HepG2 (cell line): ENCODE results near the gene SYT8. TPM values are rescaled to one million over a fixed set of nuclear protein-coding genes. Genes with fewer than 3 reads are reported as not detected.

ENCODE experiments used
- ATAC-seq: fragments of 200-7000 bp; cut with Tn5 transposase; 3 replicates; pipeline ENCODE4 v1.9.1; 2020; ENCODE audit warnings: mild to moderate bottlenecking, moderate library complexity
- BruUV-seq: library from RNA; stranded (reverse); fragments of 400-500 nt; replicated peaks from 2 replicates; lab custom pipeline; 2021; lab: Mats Ljungman, UMichigan
- CTCF ChIA-PET: fragments of 300-600 bp; formaldehyde crosslinking; extraction: SDS; loops from one replicate; lab custom pipeline; 2021; ENCODE audit warnings: low total read pairs, inconsistent platforms, low intra/inter-chr PET ratio; lab: Yijun Ruan, JAX
- POLR2A ChIA-PET: fragments of 350-600 bp; sonication (Branson Sonifier 250); formaldehyde crosslinking; loops from one replicate; lab custom pipeline; 2020; ENCODE audit warnings: antibody characterized with exemption, inconsistent platforms; lab: Yijun Ruan, JAX
- DNase-seq: peaks from one replicate; pipeline ENCODE4 v3.0.0-alpha.2; 2015; ENCODE audit warnings: low spot score
- FAIRE-seq: peaks from 3 replicates; lab custom pipeline; 2011; peaks lifted over from hg19 to GRCh38; lab: Jason Lieb, UNC
- H2AFZ ChIP-seq: one replicate; pipeline ENCODE4 v1.6.1; 2011; ENCODE audit warnings: low read length, inconsistent platforms
- H3K27ac ChIP-seq: fragments of 300-600 bp; 3 replicates; pipeline ENCODE4 v1.8.0; 2011; ENCODE audit warnings: mixed run types, mild to moderate bottlenecking, mixed read lengths, low read length, inconsistent platforms; ENCODE audit not compliant: insufficient read depth; ENCODE audit errors: extremely low read length
- H3K27me3 ChIP-seq, 2 experiments: fragments of 200-600 bp in 1 of 2; 2 replicates in 1 of 2; 3 replicates in 1 of 2; pipeline versions ENCODE4 v1.6.0 to v1.8.0; 2011; ENCODE audit warnings: low read length in 2 of 2, mild to moderate bottlenecking in 2 of 2, moderate library complexity in 2 of 2, inconsistent platforms in 1 of 2; ENCODE audit not compliant: insufficient read depth in 2 of 2, control insufficient read depth in 1 of 2
- H3K36me3 ChIP-seq, 2 experiments: fragments of 200-600 bp in 1 of 2; replicated peaks in 1 of 2; 2 replicates in 1 of 2; 3 replicates in 1 of 2; pipeline versions ENCODE4 v1.5.1 to v1.8.0; 2011; ENCODE audit warnings: low read length in 2 of 2, inconsistent platforms in 1 of 2; ENCODE audit not compliant: insufficient read depth in 2 of 2, control insufficient read depth in 1 of 2
- H3K4me1 ChIP-seq: 2 replicates; pipeline ENCODE4 v1.5.1; 2012; ENCODE audit warnings: low read length, inconsistent platforms; ENCODE audit not compliant: insufficient read depth
- H3K4me2 ChIP-seq: 2 replicates; pipeline ENCODE4 v1.6.0; 2011; ENCODE audit warnings: low read depth, low read length, inconsistent platforms
- H3K4me3 ChIP-seq, 3 experiments: fragments of 200-600 bp in 1 of 3; sonication (generic), shearing (Covaris generic) in 1 of 3; replicated peaks in 1 of 3; 2 replicates each; pipeline ENCODE4 v1.5.1; 2011 to 2016; ENCODE audit warnings: low read length in 3 of 3, inconsistent platforms in 2 of 3, low read depth in 2 of 3, mild to moderate bottlenecking in 2 of 3, control low read depth in 1 of 3, mixed read lengths in 1 of 3; ENCODE audit not compliant: insufficient read depth in 1 of 3
- H3K79me2 ChIP-seq: one replicate; pipeline ENCODE4 v1.6.1; 2011; ENCODE audit warnings: low read length, inconsistent platforms; ENCODE audit not compliant: insufficient read depth
- H3K9ac ChIP-seq: 2 replicates; pipeline ENCODE4 v1.6.0; 2011; ENCODE audit warnings: mild to moderate bottlenecking, low read depth, low read length, inconsistent platforms; ENCODE audit not compliant: insufficient read depth
- H3K9me3 ChIP-seq: 2 replicates; pipeline ENCODE4 v1.5.1; 2012; ENCODE audit warnings: mild to moderate bottlenecking, low read length
- H4K20me1 ChIP-seq: 2 replicates; pipeline ENCODE4 v1.6.0; 2011; ENCODE audit warnings: inconsistent platforms, mild to moderate bottlenecking, low read length, moderate library complexity; ENCODE audit not compliant: insufficient read depth
- KDM1A ChIP-seq: IDR thresholded peaks from 2 replicates; pipeline ENCODE4 v1.6.1; 2016; ENCODE audit warnings: missing compliant biosample characterization
- KDM5B ChIP-seq: sonication (generic); formaldehyde crosslinking; IDR thresholded peaks from 2 replicates; pipeline ENCODE4 v1.4.0; 2020; ENCODE audit warnings: missing genetic modification reagents, mild to moderate bottlenecking, borderline replicate concordance
- NFKBIZ ChIP-seq: IDR thresholded peaks from 2 replicates; pipeline ENCODE4 v1.6.1; 2018; ENCODE audit warnings: missing genetic modification reagents, missing compliant biosample characterization
- NRL ChIP-seq: sonication (generic); formaldehyde crosslinking; IDR thresholded peaks from 2 replicates; pipeline ENCODE4 v1.5.0; 2020; ENCODE audit warnings: missing genetic modification reagents, mild to moderate bottlenecking, moderate library complexity, borderline replicate concordance
- PLSCR1 ChIP-seq: sonication (generic); formaldehyde crosslinking; IDR thresholded peaks from 2 replicates; pipeline ENCODE4 v1.5.0; 2020; ENCODE audit warnings: missing genetic modification reagents, mild to moderate bottlenecking, borderline replicate concordance
- SNAPC2 ChIP-seq: sonication (generic); formaldehyde crosslinking; IDR thresholded peaks from 2 replicates; pipeline ENCODE4 v1.8.1; 2022; ENCODE audit warnings: mild to moderate bottlenecking, missing genetic modification reagents
- TCF7L2 ChIP-seq: IDR thresholded peaks from 2 replicates; pipeline ENCODE4 v1.6.1; 2011; ENCODE audit warnings: mild to moderate bottlenecking, low read depth, low read length, moderate library complexity
- ZNF468 ChIP-seq: sonication (generic); formaldehyde crosslinking; IDR thresholded peaks from 2 replicates; pipeline ENCODE4 v1.8.0; 2022; ENCODE audit warnings: mild to moderate bottlenecking, moderate library complexity, missing genetic modification reagents
- ZNF598 ChIP-seq: sonication (generic); formaldehyde crosslinking; IDR thresholded peaks from 2 replicates; pipeline ENCODE4 v1.5.1; 2020; ENCODE audit warnings: mild to moderate bottlenecking, missing genetic modification reagents, borderline replicate concordance
- WGBS: methylation state at CpG from one replicate; pipeline ENCODE4 v1.1.6; 2017; ENCODE audit warnings: low lambda C conversion rate; 5-methylcytosine and 5-hydroxymethylcytosine counted together
- in situ Hi-C: cut with HindIII; loops from 2 replicates; pipeline ENCODE4 v1.10.0; 2017; ENCODE audit warnings: low pct_unique_long_range_greater_than_20kb; ENCODE audit not compliant: extremely low pct_ligation_motif_present
- intact Hi-C: fragments of 100-400 bp; cut with micrococcal nuclease; formaldehyde crosslinking; loops from one replicate; pipeline ENCODE4 v1.10.0; 2022; ENCODE audit not compliant: unreplicated experiment
- polyA plus RNA-seq, 8 experiments: library from polyadenylated mRNA; depleted of rRNA in 3 of 8; stranded (reverse) in 7 of 8; unstranded in 1 of 8; fragments of >200 nt; fragmentation: Illumina TruSeq in 4 of 8; extraction: Trizol in 4 of 8; gene quantifications; 2 replicates each; pipeline versions ENCODE4 v1.2.1 to v1.2.3, GENCODE V29; 2011 to 2016; ENCODE audit warnings: low read depth in 4 of 8, missing spikeins in 1 of 8, mixed read lengths in 1 of 8; ENCODE audit not compliant: insufficient read depth in 1 of 8
- total RNA-seq, 5 experiments: library from RNA; depleted of rRNA; stranded (reverse); fragments of >200 nt; fragmentation: Illumina TruSeq; extraction: Trizol; gene quantifications; 2 replicates each; pipeline ENCODE4 v1.2.3, GENCODE V29; 2016; ENCODE audit warnings: low read depth in 1 of 5
- TF ChIP-seq, protein P1 (sequence below): sonication (generic); formaldehyde crosslinking; IDR thresholded peaks from 2 replicates; pipeline ENCODE4 v1.8.1; 2023; ENCODE audit warnings: mild to moderate bottlenecking, missing genetic modification reagents
- TF ChIP-seq, protein P2 (sequence below): sonication (generic); formaldehyde crosslinking; IDR thresholded peaks from 2 replicates; pipeline ENCODE4 v1.4.0; 2020; ENCODE audit warnings: missing genetic modification reagents

SYT8 gene
- total and polyA plus RNA-seq, 2 of the 13 experiments (the other 11 are each of a cell fraction or from before 2014, with no cell fraction given): 0.60 to 2.3 TPM

DNA sequence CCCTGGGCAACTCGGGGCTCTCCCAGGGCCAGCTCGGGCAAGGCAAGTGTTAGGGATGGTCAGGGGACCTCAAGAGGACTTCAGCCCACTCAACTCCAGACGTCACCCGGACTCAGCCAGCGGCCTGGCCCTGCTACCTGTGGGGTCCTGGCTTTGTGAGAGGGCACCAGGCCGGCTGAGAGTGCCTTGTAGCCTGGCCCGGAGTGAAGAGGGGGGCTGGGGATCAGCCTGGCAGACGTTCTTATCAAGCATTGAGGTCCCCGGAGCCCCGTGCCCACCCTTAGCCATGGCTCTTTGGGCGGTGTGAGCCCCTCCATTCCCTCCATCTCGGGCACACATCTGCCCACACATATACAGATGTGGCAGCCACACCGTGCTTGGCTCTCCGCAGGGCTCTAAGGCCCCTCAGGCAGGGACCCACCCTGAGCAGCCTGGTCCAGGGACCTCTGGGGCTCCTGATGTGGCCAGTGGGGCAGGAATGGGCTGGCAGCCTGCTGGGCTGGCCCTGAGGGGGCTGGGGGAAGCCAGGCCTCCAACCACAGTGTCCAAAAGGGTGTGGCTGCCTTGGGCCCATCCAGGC lies 33.4 kb downstream of the SYT8 start:
- H3K9me3 ChIP-seq: no peaks in the 10 kb centered on the region
- no peak overlapping the region for H3K27ac ChIP-seq
- H3K4me2 ChIP-seq: no peak overlapping the region
- H3K36me3 ChIP-seq: no peaks in the 10 kb centered on the region
- no peaks in the 10 kb centered on the region for H4K20me1 ChIP-seq
- in situ Hi-C loops (no loop called here), intact Hi-C loops (no loop called here)
- no peaks in the 10 kb centered on the region for H3K79me2 ChIP-seq
- DNase-seq (no peak), FAIRE-seq (no peak), ATAC-seq (no peak)
- H3K27me3 ChIP-seq: peaks cover 27 to 91% of the 10 kb centered on the region in 2 experiments
- H3K9ac ChIP-seq: no peak overlapping the region
- ChIA-PET POLR2A (no interaction called here), CTCF (no interaction called here)
- H2AFZ ChIP-seq: no peak overlapping the region
- H3K4me3 ChIP-seq: no peak overlapping the region
- TF ChIP-seq NFKBIZ (CRISPR knock-in tag) (no peak), KDM5B (CRISPR knock-in tag) (no peak), NRL (CRISPR knock-in tag) (no peak), SNAPC2 (CRISPR knock-in tag) (no peak), ZNF468 (no peak)
- TF ChIP-seq, protein P1, sequence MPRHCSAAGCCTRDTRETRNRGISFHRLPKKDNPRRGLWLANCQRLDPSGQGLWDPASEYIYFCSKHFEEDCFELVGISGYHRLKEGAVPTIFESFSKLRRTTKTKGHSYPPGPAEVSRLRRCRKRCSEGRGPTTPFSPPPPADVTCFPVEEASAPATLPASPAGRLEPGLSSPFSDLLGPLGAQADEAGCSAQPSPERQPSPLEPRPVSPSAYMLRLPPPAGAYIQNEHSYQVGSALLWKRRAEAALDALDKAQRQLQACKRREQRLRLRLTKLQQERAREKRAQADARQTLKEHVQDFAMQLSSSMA: no peak
- no CpG with 5 or more reads among the region's 14 CpGs for WGBS
- H3K4me1 ChIP-seq: no peaks in the 10 kb centered on the region
- no TSS peak for BruUV-seq

DNA sequence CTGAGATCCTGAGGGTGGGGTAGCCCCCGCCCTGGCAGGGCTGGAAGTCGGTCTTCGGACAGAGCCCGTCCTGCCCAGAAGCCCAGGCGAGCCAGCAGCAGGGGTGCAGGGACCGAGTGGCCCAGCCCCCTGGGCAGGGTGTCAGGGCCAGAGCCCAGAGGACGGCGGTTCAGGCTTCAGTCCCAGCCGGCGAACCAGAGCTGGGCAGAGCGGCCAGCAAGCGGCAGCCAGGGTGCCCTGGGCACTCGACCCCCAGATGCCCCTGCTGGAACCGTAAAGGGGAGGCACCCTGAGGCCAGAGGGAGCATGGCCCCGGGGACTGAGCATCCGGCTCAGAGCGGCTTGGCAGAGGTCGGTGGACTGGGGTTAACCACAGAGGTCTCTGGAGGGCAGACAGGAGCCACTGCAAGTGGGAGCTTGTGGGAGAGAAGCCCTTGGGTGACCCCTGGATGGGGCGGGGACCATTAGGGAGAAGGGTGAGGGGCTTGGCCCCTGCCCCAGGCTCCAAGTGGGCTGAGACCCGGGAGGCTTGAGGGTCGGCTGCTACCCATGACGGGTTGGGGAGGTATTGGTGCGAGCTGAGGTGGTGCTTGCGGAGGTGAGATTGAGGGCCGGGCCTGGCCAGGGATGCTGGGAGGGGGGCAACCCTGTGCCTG lies 34.0 kb downstream of the SYT8 start:
- CTCF ChIA-PET: no interaction called here
- no peak for DNase-seq
- no peak for TF ChIP-seq TCF7L2
- TF ChIP-seq, protein P2, sequence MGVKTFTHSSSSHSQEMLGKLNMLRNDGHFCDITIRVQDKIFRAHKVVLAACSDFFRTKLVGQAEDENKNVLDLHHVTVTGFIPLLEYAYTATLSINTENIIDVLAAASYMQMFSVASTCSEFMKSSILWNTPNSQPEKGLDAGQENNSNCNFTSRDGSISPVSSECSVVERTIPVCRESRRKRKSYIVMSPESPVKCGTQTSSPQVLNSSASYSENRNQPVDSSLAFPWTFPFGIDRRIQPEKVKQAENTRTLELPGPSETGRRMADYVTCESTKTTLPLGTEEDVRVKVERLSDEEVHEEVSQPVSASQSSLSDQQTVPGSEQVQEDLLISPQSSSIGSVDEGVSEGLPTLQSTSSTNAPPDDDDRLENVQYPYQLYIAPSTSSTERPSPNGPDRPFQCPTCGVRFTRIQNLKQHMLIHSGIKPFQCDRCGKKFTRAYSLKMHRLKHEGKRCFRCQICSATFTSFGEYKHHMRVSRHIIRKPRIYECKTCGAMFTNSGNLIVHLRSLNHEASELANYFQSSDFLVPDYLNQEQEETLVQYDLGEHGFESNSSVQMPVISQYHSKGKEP: no peak
- TF ChIP-seq KDM1A (CRISPR knock-in tag): no peak
- TF ChIP-seq PLSCR1 (CRISPR knock-in tag): no peak
- no peak for TF ChIP-seq ZNF598 (CRISPR knock-in tag)
- TF ChIP-seq SNAPC2 (CRISPR knock-in tag): no peak

More for the DNA sequence above, 34.0 kb downstream of the SYT8 start:
- FAIRE-seq: no peak
- in situ Hi-C loops: no loop called here
- H3K27me3 ChIP-seq: peaks cover 25 to 85% of the 10 kb centered on the region in 2 experiments
- H3K4me3 ChIP-seq: no peak overlapping the region
- no peaks in the 10 kb centered on the region for H3K36me3 ChIP-seq
- intact Hi-C loops: no loop called here
- no peaks in the 10 kb centered on the region for H3K79me2 ChIP-seq
- ATAC-seq: no peak
- H3K27ac ChIP-seq: no peak overlapping the region
- no peaks in the 10 kb centered on the region for H3K9me3 ChIP-seq
- H3K4me2 ChIP-seq: no peak overlapping the region
- POLR2A ChIA-PET: no interaction called here
- no peak overlapping the region for H2AFZ ChIP-seq
- no peaks in the 10 kb centered on the region for H3K4me1 ChIP-seq
- 23% methylated on average over 14 of the region's 25 CpGs for WGBS
- no peak overlapping the region for H3K9ac ChIP-seq
- no peaks in the 10 kb centered on the region for H4K20me1 ChIP-seq
- BruUV-seq: no TSS peak
